ENCODE data around the gene GPRIN3.
A peak's percentile ranks its signal among the peaks of the same experiment; 100 is the strongest.

Gene GPRIN3

GRCh38 chr4:89300060-89300459, 7.5 kb downstream of the GPRIN3 start:
- TF ChIP-seq CTCF (conservative IDR thresholded peaks at IDR 0.05; ENCODE audit: low read depth, low read length), result no peak
- DNase-seq (ENCODE audit: low read depth), result no peak
- no peak overlapping the region for H3K4me3 ChIP-seq (ENCODE audit: low read depth, low read length)

GRCh38 chr4:89299153-89299791, 8.3 kb downstream of the GPRIN3 start:
- H3K4me3 ChIP-seq (ENCODE audit: low read depth, low read length), result no peak overlapping the region
- no peak for TF ChIP-seq CTCF (conservative IDR thresholded peaks at IDR 0.05; ENCODE audit: low read depth, low read length)
- DNase-seq (ENCODE audit: low read depth), result no peak

- peak; percentile 64 for DNase-seq (ENCODE audit: low read depth)
- no peak for TF ChIP-seq CTCF (conservative IDR thresholded peaks at IDR 0.05; ENCODE audit: low read depth, low read length)
- H3K4me3 ChIP-seq (ENCODE audit: low read depth, low read length), result no peak overlapping the region
Measured at GRCh38 chr4:89298788-89299152, 8.8 kb downstream of the GPRIN3 start.

GRCh38 chr4:89298155-89298554, 9.4 kb downstream of the GPRIN3 start:
- no peak for DNase-seq (ENCODE audit: low read depth)
- TF ChIP-seq CTCF (conservative IDR thresholded peaks at IDR 0.05; ENCODE audit: low read depth, low read length), result no peak
- H3K4me3 ChIP-seq (ENCODE audit: low read depth, low read length), result no peak overlapping the region

GRCh38 chr4:89296896-89297295, 10.7 kb downstream of the GPRIN3 start:
- no peak for DNase-seq (ENCODE audit: low read depth)

GRCh38 chr4:89296399-89296798, 11.2 kb downstream of the GPRIN3 start:
- DNase-seq (ENCODE audit: low read depth), result no peak
- TF ChIP-seq CTCF (conservative IDR thresholded peaks at IDR 0.05; ENCODE audit: low read depth, low read length), result no peak
- H3K4me3 ChIP-seq (ENCODE audit: low read depth, low read length), result no peak overlapping the region

More at GRCh38 chr4:89296896-89297295, 10.7 kb downstream of the GPRIN3 start:
- H3K4me3 ChIP-seq (ENCODE audit: low read depth, low read length), result no peak overlapping the region
- no peak for TF ChIP-seq CTCF (conservative IDR thresholded peaks at IDR 0.05; ENCODE audit: low read depth, low read length)

GRCh38 chr4:89295415-89295927, 12.1 kb downstream of the GPRIN3 start:
- no peak for TF ChIP-seq CTCF (conservative IDR thresholded peaks at IDR 0.05; ENCODE audit: low read depth, low read length)
- no peak overlapping the region for H3K4me3 ChIP-seq (ENCODE audit: low read depth, low read length)
- no peak for DNase-seq (ENCODE audit: low read depth)
